ENCODE measurements around the gene ATXN10.

DNA sequence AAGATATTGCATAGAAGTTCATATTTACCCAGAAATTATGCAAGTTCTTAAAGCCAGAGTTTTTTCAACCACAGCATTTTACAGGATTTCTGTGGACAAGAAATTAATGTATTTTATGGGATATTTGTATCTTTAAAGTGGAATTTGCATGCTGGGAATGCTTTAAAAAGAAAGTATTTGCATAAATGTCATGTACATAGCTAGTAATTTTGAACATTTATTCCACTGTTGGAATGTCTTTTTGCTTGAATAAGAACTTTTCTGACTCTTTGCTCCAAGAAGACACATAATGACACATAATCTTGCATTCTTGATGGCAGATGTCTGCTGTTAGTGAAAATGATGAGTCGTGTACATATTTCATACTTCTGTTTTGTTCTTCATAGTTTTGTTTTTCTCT is 66.6 kb downstream of the ATXN10 start:
- TF ChIP-seq, protein P1, sequence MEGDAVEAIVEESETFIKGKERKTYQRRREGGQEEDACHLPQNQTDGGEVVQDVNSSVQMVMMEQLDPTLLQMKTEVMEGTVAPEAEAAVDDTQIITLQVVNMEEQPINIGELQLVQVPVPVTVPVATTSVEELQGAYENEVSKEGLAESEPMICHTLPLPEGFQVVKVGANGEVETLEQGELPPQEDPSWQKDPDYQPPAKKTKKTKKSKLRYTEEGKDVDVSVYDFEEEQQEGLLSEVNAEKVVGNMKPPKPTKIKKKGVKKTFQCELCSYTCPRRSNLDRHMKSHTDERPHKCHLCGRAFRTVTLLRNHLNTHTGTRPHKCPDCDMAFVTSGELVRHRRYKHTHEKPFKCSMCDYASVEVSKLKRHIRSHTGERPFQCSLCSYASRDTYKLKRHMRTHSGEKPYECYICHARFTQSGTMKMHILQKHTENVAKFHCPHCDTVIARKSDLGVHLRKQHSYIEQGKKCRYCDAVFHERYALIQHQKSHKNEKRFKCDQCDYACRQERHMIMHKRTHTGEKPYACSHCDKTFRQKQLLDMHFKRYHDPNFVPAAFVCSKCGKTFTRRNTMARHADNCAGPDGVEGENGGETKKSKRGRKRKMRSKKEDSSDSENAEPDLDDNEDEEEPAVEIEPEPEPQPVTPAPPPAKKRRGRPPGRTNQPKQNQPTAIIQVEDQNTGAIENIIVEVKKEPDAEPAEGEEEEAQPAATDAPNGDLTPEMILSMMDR (IDR thresholded peaks at IDR 0.05; ENCODE audit: insufficient read depth, low read length, poor library complexity, severe bottlenecking): no peak
- no peak for TF ChIP-seq EZH2phosphoT487 (conservative IDR thresholded peaks at IDR 0.05; ENCODE audit: low read length)
